Stomach (tissue), 9 donors: ENCODE data around the gene EIF4A3. TPM values are rescaled to one million over a fixed set of nuclear protein-coding genes. Genes with fewer than 3 reads are reported as not detected.
A peak's percentile ranks its signal among the peaks of the same experiment; 100 is the strongest.

Source experiments
- DNase-seq, 2 donors: peaks; one replicate each; pipeline versions ENCODE4 v3.0.0 to v3.0.0-alpha.2; 2013 to 2019
- H3K27ac ChIP-seq, 5 donors: fragments of 200-600 bp in 4 of 5; sonication (generic) in 4 of 5; one replicate each; pipeline ENCODE4 v1.5.1; 2013 to 2019; ENCODE audit warnings: mild to moderate bottlenecking in 1 of 5, moderate library complexity in 1 of 5
- H3K27me3 ChIP-seq, 3 donors: fragments of 200-600 bp; sonication (generic); one replicate each; pipeline ENCODE4 v1.5.1; 2017 to 2019; ENCODE audit warnings: mixed run types in 1 of 3
- H3K36me3 ChIP-seq, 4 donors: fragments of 200-600 bp; sonication (generic); 1 replicate in 3 of 4; 2 replicates in 1 of 4; pipeline ENCODE4 v1.5.1; 2016 to 2019
- H3K4me1 ChIP-seq, 4 donors: fragments of 200-600 bp; sonication (generic); one replicate each; pipeline ENCODE4 v1.5.1; 2016 to 2019
- H3K4me3 ChIP-seq, 4 donors: fragments of 200-600 bp; sonication (generic) in 3 of 4; one replicate each; pipeline ENCODE4 v1.5.1; 2016 to 2019; ENCODE audit warnings: mild to moderate bottlenecking in 1 of 4
- H3K9me3 ChIP-seq, 4 donors: fragments of 200-600 bp; sonication (generic); one replicate each; pipeline ENCODE4 v1.5.1; 2016 to 2019
- CTCF ChIP-seq, 7 experiments: fragments of 450-650 bp in 4 of 7; fragments of 200-600 bp in 3 of 7; sonication (generic) in 3 of 7; IDR thresholded peaks; one replicate each; pipeline ENCODE4 v1.5.1; 2016 to 2019; ENCODE audit warnings: antibody characterized with exemption in 7 of 7, control low read depth in 2 of 7, mild to moderate bottlenecking in 1 of 7
- EP300 ChIP-seq: sonication (generic); formaldehyde crosslinking; IDR thresholded peaks from one replicate; pipeline ENCODE4 v1.6.1; 2017; ENCODE audit warnings: antibody characterized with exemption
- POLR2A ChIP-seq, 4 donors: fragments of 450-650 bp; IDR thresholded peaks; one replicate each; pipeline ENCODE4 v1.6.1; 2016; ENCODE audit warnings: antibody characterized with exemption in 4 of 4, control low read depth in 2 of 4, mild to moderate bottlenecking in 1 of 4, moderate library complexity in 1 of 4
- POLR2AphosphoS5 ChIP-seq, 3 donors: sonication (generic); formaldehyde crosslinking; IDR thresholded peaks; one replicate each; pipeline ENCODE4 v1.6.1; 2016; ENCODE audit warnings: antibody characterized with exemption in 3 of 3
- WGBS, 5 donors: extraction: QIAGEN DNeasy Blood & Tissue Kit in 3 of 5; methylation state at CpG; one replicate each; pipeline versions ENCODE4 v1.1.5 to v1.1.7; 2013 to 2018; 5-methylcytosine and 5-hydroxymethylcytosine counted together
- intact Hi-C: fragments of 100-400 bp; cut with DNase I; formaldehyde crosslinking; loops from one replicate; pipeline ENCODE4 v1.15.1; 2023; ENCODE audit warnings: low total_unique reads
- polyA plus RNA-seq, 3 donors: library from polyadenylated mRNA; stranded (reverse); fragments of 200-250 nt; gene quantifications; one replicate each; pipeline ENCODE4 v1.2.3, GENCODE V29; 2013
- total RNA-seq, 5 donors: library from RNA; depleted of rRNA; stranded (reverse); fragments of >200 nt; gene quantifications; one replicate each; pipeline versions ENCODE4 v1.1.0 to v1.2.3, GENCODE V29; 2014 to 2016
- donor health status: healthy with polysubstance abuse.
- donor health status: Bipolar disorder and iron deficiency.
- donor health status: healthy.

Gene EIF4A3
- total and polyA plus RNA-seq, 8 donors, result 17.5 to 78.2 (median 49.2) TPM

GRCh38 chr17:80187515-80187941 is 40.6 kb upstream of the EIF4A3 start:
- Histone ChIP-seq H3K27ac (peak overlapping the region in 4 of 5 donors; percentile 49 to 72 (median 66)), H3K4me1 (peaks cover 11 to 16% (median 13%) of the 10 kb centered on the region in 4 donors), H3K27me3 (peaks cover 0 to 16% (median 0%) of the 10 kb centered on the region in 3 donors), H3K36me3 (no peaks in the 10 kb centered on the region), H3K9me3 (no peaks in the 10 kb centered on the region), H3K4me3 (peak overlapping the region; percentile 14 to 36 (median 30))
- no peak for TF ChIP-seq EP300
- TF ChIP-seq POLR2AphosphoS5 (IDR thresholded peaks at IDR 0.05), result peak in 2 of 3 donors; percentile 16 to 36
- no peak for TF ChIP-seq POLR2A (IDR thresholded peaks at IDR 0.05)
- intact Hi-C loops, result no loop called here
- 16 to 40% (median 24%) methylated on average over 14 to 18 of the region's 18 CpGs for WGBS, 5 donors
- DNase-seq, result peak; percentile 58 to 79

GRCh38 chr17:80187090-80187489 is 40.2 kb upstream of the EIF4A3 start:
- Histone ChIP-seq H3K4me1 (peaks cover 11 to 16% (median 13%) of the 10 kb centered on the region in 4 donors), H3K27ac (peak overlapping the region in 4 of 5 donors; percentile 49 to 72 (median 66)), H3K4me3 (peak overlapping the region; percentile 14 to 36 (median 30)), H3K9me3 (no peaks in the 10 kb centered on the region), H3K27me3 (peaks cover 0 to 11% (median 0%) of the 10 kb centered on the region in 3 donors), H3K36me3 (no peaks in the 10 kb centered on the region)
- intact Hi-C loops, result no loop called here
- TF ChIP-seq EP300 (no peak), CTCF (IDR thresholded peaks at IDR 0.05) (no peak), POLR2A (IDR thresholded peaks at IDR 0.05) (no peak), POLR2AphosphoS5 (IDR thresholded peaks at IDR 0.05) (no peak)
- no peak for DNase-seq
- WGBS, 5 donors, result 47 to 57% (median 48%) methylated on average over 16 of the region's 16 CpGs

DNA sequence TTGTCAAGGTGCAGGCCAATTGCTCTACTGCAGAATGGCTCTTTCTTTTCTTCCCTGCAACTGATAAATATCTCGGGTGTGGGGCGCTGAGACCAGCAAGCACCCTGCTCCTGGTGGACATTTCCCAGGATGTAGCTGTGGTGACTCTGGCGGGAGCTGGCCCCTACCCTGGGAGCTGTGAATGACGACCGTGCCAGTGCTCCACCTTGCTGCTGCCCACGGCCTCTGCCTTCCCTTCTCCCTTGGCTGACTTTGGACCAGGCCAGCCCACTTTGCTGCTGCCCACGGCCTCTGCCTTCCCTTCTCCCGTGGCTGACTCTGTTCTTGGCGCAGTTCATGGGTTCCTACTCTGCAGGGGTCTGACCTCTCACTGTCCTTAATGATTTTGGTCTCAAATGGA is 39.0 kb upstream of the EIF4A3 start:
- no peaks in the 10 kb centered on the region for H3K36me3 ChIP-seq
- no peak for DNase-seq
- intact Hi-C loops, result no loop called here
- peaks cover 11 to 16% (median 13%) of the 10 kb centered on the region in 4 donors for H3K4me1 ChIP-seq
- H3K9me3 ChIP-seq, result no peaks in the 10 kb centered on the region
- H3K27ac ChIP-seq, result no peak overlapping the region
- WGBS, 5 donors, result 79 to 92% (median 84%) methylated on average over 9 of the region's 9 CpGs
- TF ChIP-seq POLR2A (IDR thresholded peaks at IDR 0.05) (no peak), POLR2AphosphoS5 (IDR thresholded peaks at IDR 0.05) (no peak), CTCF (IDR thresholded peaks at IDR 0.05) (no peak), EP300 (no peak)
- peaks cover 0 to 9% (median 0%) of the 10 kb centered on the region in 3 donors for H3K27me3 ChIP-seq
- no peak overlapping the region for H3K4me3 ChIP-seq

DNA sequence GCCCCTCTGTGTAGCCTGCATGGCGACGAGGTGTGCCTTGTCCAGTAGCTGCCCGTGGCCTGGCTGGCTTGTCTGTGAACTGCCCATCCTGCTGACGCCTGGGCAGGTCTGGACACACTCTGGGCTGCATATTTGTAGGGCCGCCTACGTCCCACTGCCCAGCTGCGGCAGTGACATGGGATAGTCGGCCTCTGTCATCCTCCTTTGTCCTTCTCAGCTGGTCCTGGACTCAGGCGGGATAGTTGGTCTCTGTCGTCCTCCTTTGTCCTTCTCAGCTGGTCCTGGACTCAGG is 37.4 kb upstream of the EIF4A3 start:
- Histone ChIP-seq H3K4me1 (peaks cover 11 to 16% (median 13%) of the 10 kb centered on the region in 4 donors), H3K9me3 (no peaks in the 10 kb centered on the region), H3K36me3 (no peaks in the 10 kb centered on the region), H3K27me3 (peaks cover 0 to 9% (median 0%) of the 10 kb centered on the region in 3 donors), H3K27ac (no peak overlapping the region), H3K4me3 (no peak overlapping the region)
- no peak for DNase-seq
- no peak for TF ChIP-seq POLR2AphosphoS5 (IDR thresholded peaks at IDR 0.05)
- no peak for TF ChIP-seq EP300
- TF ChIP-seq POLR2A (IDR thresholded peaks at IDR 0.05), result no peak
- intact Hi-C loops, result no loop called here
- 74 to 88% (median 82%) methylated on average over 9 to 10 of the region's 10 CpGs for WGBS, 5 donors

DNA sequence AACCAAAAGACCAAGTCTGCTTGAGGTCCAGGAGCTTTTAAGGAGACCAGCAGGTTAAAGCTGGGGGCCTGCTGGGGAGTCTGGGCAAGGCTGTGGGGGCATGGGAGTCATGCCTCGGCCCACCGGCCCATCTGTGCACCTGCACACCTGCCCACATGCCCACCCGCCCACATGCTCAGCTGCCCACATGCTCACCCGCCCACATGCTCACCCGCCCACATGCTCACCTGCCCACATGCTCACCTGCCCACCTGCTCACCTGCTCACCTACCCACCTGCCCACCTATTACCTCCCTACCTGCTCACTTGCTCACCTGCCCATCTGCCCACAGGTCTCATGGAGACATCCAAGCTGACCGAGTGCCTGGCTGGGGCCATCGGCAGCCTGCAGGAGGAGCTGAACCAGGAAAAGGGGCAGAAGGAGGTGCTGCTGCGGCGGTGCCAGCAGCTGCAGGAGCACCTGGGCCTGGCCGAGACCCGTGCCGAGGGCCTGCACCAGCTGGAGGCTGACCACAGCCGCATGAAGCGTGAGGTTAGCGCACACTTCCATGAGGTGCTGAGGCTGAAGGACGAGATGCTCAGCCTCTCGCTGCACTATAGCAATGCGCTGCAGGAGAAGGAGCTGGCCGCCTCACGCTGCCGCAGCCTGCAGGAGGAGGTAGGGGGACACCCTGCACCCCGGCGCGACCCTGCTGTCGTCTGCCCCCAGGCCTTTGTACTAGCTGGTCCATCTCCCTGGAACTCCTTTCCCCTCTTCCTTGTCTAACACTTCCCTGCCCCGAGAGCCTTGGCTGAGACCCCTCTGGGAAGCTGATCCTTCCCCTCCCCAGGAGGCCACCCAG is 36.9 kb upstream of the EIF4A3 start:
- intact Hi-C loops, result no loop called here
- no peak for TF ChIP-seq POLR2A (IDR thresholded peaks at IDR 0.05)
- TF ChIP-seq EP300, result no peak
- no peak for TF ChIP-seq POLR2AphosphoS5 (IDR thresholded peaks at IDR 0.05)
- TF ChIP-seq CTCF (IDR thresholded peaks at IDR 0.05), result no peak
- Histone ChIP-seq H3K4me3 (no peak overlapping the region), H3K4me1 (peaks cover 11 to 16% (median 13%) of the 10 kb centered on the region in 4 donors), H3K9me3 (no peaks in the 10 kb centered on the region), H3K36me3 (no peaks in the 10 kb centered on the region), H3K27me3 (peaks cover 0 to 9% (median 0%) of the 10 kb centered on the region in 3 donors), H3K27ac (no peak overlapping the region)
- DNase-seq, result no peak
- 77 to 85% (median 79%) methylated on average over 20 to 26 of the region's 26 CpGs for WGBS, 5 donors
